Measurements from ENCODE around the gene MS4A4A.

DNA sequence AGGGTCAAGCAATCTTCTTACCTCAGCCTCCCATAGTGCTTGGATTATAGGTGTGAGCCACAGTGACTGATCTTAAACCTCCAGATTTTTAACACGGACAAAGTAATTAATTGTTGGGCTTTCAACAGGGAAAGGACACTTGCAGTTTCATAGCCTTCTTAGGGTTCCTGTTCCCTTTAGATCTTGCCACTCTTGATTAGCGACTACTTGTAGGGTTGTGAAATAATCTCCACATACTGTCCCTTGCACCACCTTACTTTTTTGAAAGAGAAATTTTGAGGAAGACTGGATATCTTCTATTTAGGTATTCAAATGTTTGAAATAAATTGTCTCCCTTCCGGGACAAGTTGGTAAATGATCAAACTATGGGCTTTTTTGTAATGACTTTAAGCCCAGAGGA, 45.1 kb upstream of the MS4A4A start:
- TF ChIP-seq, protein P1, sequence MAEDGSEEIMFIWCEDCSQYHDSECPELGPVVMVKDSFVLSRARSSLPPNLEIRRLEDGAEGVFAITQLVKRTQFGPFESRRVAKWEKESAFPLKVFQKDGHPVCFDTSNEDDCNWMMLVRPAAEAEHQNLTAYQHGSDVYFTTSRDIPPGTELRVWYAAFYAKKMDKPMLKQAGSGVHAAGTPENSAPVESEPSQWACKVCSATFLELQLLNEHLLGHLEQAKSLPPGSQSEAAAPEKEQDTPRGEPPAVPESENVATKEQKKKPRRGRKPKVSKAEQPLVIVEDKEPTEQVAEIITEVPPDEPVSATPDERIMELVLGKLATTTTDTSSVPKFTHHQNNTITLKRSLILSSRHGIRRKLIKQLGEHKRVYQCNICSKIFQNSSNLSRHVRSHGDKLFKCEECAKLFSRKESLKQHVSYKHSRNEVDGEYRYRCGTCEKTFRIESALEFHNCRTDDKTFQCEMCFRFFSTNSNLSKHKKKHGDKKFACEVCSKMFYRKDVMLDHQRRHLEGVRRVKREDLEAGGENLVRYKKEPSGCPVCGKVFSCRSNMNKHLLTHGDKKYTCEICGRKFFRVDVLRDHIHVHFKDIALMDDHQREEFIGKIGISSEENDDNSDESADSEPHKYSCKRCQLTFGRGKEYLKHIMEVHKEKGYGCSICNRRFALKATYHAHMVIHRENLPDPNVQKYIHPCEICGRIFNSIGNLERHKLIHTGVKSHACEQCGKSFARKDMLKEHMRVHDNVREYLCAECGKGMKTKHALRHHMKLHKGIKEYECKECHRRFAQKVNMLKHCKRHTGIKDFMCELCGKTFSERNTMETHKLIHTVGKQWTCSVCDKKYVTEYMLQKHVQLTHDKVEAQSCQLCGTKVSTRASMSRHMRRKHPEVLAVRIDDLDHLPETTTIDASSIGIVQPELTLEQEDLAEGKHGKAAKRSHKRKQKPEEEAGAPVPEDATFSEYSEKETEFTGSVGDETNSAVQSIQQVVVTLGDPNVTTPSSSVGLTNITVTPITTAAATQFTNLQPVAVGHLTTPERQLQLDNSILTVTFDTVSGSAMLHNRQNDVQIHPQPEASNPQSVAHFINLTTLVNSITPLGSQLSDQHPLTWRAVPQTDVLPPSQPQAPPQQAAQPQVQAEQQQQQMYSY (CRISPR knock-in tag; IDR thresholded peaks at IDR 0.05) = no peak
- TF ChIP-seq JUNB (CRISPR knock-in tag; IDR thresholded peaks at IDR 0.05; ENCODE audit: borderline replicate concordance) = no peak
- no peak for TF ChIP-seq MZF1 (CRISPR knock-in tag; IDR thresholded peaks at IDR 0.05; ENCODE audit: borderline replicate concordance)
- no peak for TF ChIP-seq RAD21 (CRISPR knock-in tag; IDR thresholded peaks at IDR 0.05)
- no peak for TF ChIP-seq SRSF9 (IDR thresholded peaks at IDR 0.05; ENCODE audit: borderline replicate concordance, insufficient read depth, low read depth, low read length, poor library complexity, severe bottlenecking)
- TF ChIP-seq, protein P2, sequence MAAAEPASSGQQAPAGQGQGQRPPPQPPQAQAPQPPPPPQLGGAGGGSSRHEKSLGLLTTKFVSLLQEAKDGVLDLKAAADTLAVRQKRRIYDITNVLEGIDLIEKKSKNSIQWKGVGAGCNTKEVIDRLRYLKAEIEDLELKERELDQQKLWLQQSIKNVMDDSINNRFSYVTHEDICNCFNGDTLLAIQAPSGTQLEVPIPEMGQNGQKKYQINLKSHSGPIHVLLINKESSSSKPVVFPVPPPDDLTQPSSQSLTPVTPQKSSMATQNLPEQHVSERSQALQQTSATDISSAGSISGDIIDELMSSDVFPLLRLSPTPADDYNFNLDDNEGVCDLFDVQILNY (CRISPR knock-in tag; conservative IDR thresholded peaks at IDR 0.05) = no peak
- no peak for TF ChIP-seq TBL1XR1 (IDR thresholded peaks at IDR 0.05; ENCODE audit: borderline replicate concordance, low read length, partially characterized antibody)
- TF ChIP-seq SATB2 (CRISPR knock-in tag; IDR thresholded peaks at IDR 0.05) = no peak

All from HepG2 (cell line).